ENCODE results near the gene LPIN2. TPM values are rescaled to one million over a fixed set of nuclear protein-coding genes. Genes with fewer than 3 reads are reported as not detected.
A peak's percentile ranks its signal among the peaks of the same experiment; 100 is the strongest.

The LPIN2 gene
- total and polyA plus RNA-seq, 2 of the 13 experiments (the other 11 are each of a cell fraction or from before 2014, with no cell fraction given): 46.0 to 119 TPM

GRCh38 chr18:2984703-2985261 is 28.2 kb downstream of the LPIN2 start (continued):
- TF ChIP-seq HIC2 (CRISPR knock-in tag; IDR thresholded peaks at IDR 0.05; ENCODE audit: low read depth) (peak; percentile 77), THYN1 (CRISPR knock-in tag; IDR thresholded peaks at IDR 0.05; ENCODE audit: borderline replicate concordance, low read depth) (no peak), ZFP62 (CRISPR knock-in tag; IDR thresholded peaks at IDR 0.05) (no peak), ZNF615 (CRISPR knock-in tag; IDR thresholded peaks at IDR 0.05; ENCODE audit: borderline replicate concordance) (no peak), PATZ1 (CRISPR knock-in tag; IDR thresholded peaks at IDR 0.05) (peak; percentile 93), HDAC6 (IDR thresholded peaks at IDR 0.05; ENCODE audit: low read depth, low read length) (no peak), FOXJ3 (CRISPR knock-in tag; IDR thresholded peaks at IDR 0.05; ENCODE audit: borderline replicate concordance) (peak; percentile 78), CSRNP1 (CRISPR knock-in tag; IDR thresholded peaks at IDR 0.05) (peak; percentile 24; the same call in 1 of the 2 replicates), NFRKB (IDR thresholded peaks at IDR 0.05) (no peak), KDM2A (CRISPR knock-in tag; IDR thresholded peaks at IDR 0.05; ENCODE audit: borderline replicate concordance, low read depth) (peak; percentile 41; the same call in 1 of the 2 replicates), ZBTB40 (IDR thresholded peaks at IDR 0.05) (no peak), ZBTB40 (CRISPR knock-in tag; IDR thresholded peaks at IDR 0.05) (no peak), KLF16 (CRISPR knock-in tag; IDR thresholded peaks at IDR 0.05) (peak in 1 of 2 experiments; percentile 83; a peak in 2 of 4 replicates), KDM3A (CRISPR knock-in tag; IDR thresholded peaks at IDR 0.05; ENCODE audit: low read depth) (peak; percentile 63; the same call in 1 of the 2 replicates)

Data from HepG2 (cell line).